OCI-LY1 (cell line): ENCODE data around the gene DEFB131A.
"Not testable (repeated sequence)": the region's sequence is repeated elsewhere in the genome, so short reads cannot be mapped to it uniquely, and the experiment has no call there.

Experiments used
- H2AFZ ChIP-seq: fragments of 200-600 bp; sonication (generic), shearing (Covaris generic); 2 replicates; pipeline ENCODE4 v1.6.0; 2014; ENCODE audit warnings: antibody characterized with exemption, mild to moderate bottlenecking, low read length
- H3F3A ChIP-seq: fragments of 200-600 bp; sonication (generic), shearing (Covaris generic); 2 replicates; pipeline ENCODE4 v1.6.0; 2014; ENCODE audit warnings: mild to moderate bottlenecking, antibody characterized with exemption, low read length, moderate library complexity; ENCODE audit not compliant: insufficient read depth
- H3K27ac ChIP-seq: fragments of 200-600 bp; sonication (generic); 2 replicates; pipeline ENCODE4 v1.5.1; 2014; ENCODE audit warnings: low read length, mixed run types, mild to moderate bottlenecking, low read depth; ENCODE audit not compliant: poor library complexity, severe bottlenecking
- H3K27me3 ChIP-seq: fragments of 200-600 bp; sonication (generic); 2 replicates; pipeline ENCODE4 v1.6.0; 2014; ENCODE audit warnings: antibody characterized with exemption, mild to moderate bottlenecking, low read length, moderate library complexity; ENCODE audit not compliant: insufficient read depth
- H3K36me3 ChIP-seq: fragments of 200-600 bp; sonication (generic); 2 replicates; pipeline ENCODE4 v1.6.1; 2014; ENCODE audit warnings: mild to moderate bottlenecking, antibody characterized with exemption, low read length, moderate library complexity, mixed read lengths; ENCODE audit not compliant: insufficient read depth
- H3K4me1 ChIP-seq: fragments of 200-600 bp; sonication (generic); 2 replicates; pipeline ENCODE4 v1.5.1; 2014; ENCODE audit warnings: mild to moderate bottlenecking, low read length, moderate library complexity; ENCODE audit not compliant: insufficient read depth, severe bottlenecking
- H3K4me2 ChIP-seq: fragments of 200-600 bp; sonication (generic), shearing (Covaris generic); 2 replicates; pipeline ENCODE4 v1.6.1; 2014; ENCODE audit warnings: low read length
- H3K4me3 ChIP-seq: fragments of 200-600 bp; sonication (generic); 2 replicates; pipeline ENCODE4 v1.5.1; 2014; ENCODE audit warnings: low read length, low read depth, mild to moderate bottlenecking, mixed read lengths; ENCODE audit not compliant: poor library complexity, severe bottlenecking
- H3K79me2 ChIP-seq: fragments of 200-600 bp; shearing (Covaris generic); 2 replicates; pipeline ENCODE4 v1.6.1; 2016; ENCODE audit warnings: mixed run types, low read length, mixed read lengths; ENCODE audit not compliant: insufficient read depth
- H3K9ac ChIP-seq: fragments of 200-600 bp; sonication (generic), shearing (Covaris generic); 2 replicates; pipeline ENCODE4 v1.6.1; 2014; ENCODE audit warnings: mild to moderate bottlenecking, low read length, mixed read lengths
- H3K9me2 ChIP-seq: fragments of 200-600 bp; sonication (generic), shearing (Covaris generic); 2 replicates; pipeline ENCODE4 v1.6.1; 2014; ENCODE audit warnings: low read depth, mild to moderate bottlenecking, low read length, mixed read lengths
- H3K9me3 ChIP-seq: fragments of 200-600 bp; shearing (Covaris generic); 2 replicates; pipeline ENCODE4 v1.6.1; 2014; ENCODE audit warnings: low read length, mixed read lengths
- H4K20me1 ChIP-seq: fragments of 200-600 bp; sonication (generic), shearing (Covaris generic); 2 replicates; pipeline ENCODE4 v1.6.0; 2016; ENCODE audit warnings: mild to moderate bottlenecking, low read length; ENCODE audit not compliant: insufficient read depth
- CTCF ChIP-seq: fragments of 200-600 bp; sonication (generic), shearing (Covaris generic); IDR thresholded peaks from 2 replicates; pipeline ENCODE4 v1.5.1; 2017; ENCODE audit warnings: mild to moderate bottlenecking, antibody characterized with exemption, low read length, moderate library complexity, mixed read lengths
- EZH2 ChIP-seq: fragments of 200-600 bp; sonication (generic), shearing (Covaris generic); IDR thresholded peaks from 2 replicates; pipeline ENCODE4 v1.8.0; 2017; ENCODE audit warnings: borderline replicate concordance, mixed run types, mild to moderate bottlenecking, antibody characterized with exemption, low read length, moderate library complexity, mixed read lengths

The DEFB131A gene

GRCh38 chr4:9444114-9444513 is at the start of gene DEFB131A:
Gene DEFB131A (plus strand): TSS chr4:9444414. CDS start chr4:9444534, 120 bp downstream.
- not testable (repeated sequence) for H3K4me1 ChIP-seq, H3K9me3 ChIP-seq, H3K9me2 ChIP-seq, H3K27ac ChIP-seq, H2AFZ ChIP-seq, H3K4me2 ChIP-seq, H3K9ac ChIP-seq, H4K20me1 ChIP-seq, H3K4me3 ChIP-seq, H3K27me3 ChIP-seq, H3K79me2 ChIP-seq, H3K36me3 ChIP-seq, H3F3A ChIP-seq

GRCh38 chr4:9405774-9406173 is 38.4 kb upstream of the DEFB131A start:
- not testable (repeated sequence) for H4K20me1 ChIP-seq, H3K9ac ChIP-seq, H3K9me3 ChIP-seq, H3K9me2 ChIP-seq, H3K36me3 ChIP-seq, H2AFZ ChIP-seq, H3K4me3 ChIP-seq, H3K27ac ChIP-seq, H3K4me1 ChIP-seq, H3F3A ChIP-seq, H3K27me3 ChIP-seq, H3K4me2 ChIP-seq, H3K79me2 ChIP-seq

GRCh38 chr4:9406491-9406890 is 37.7 kb upstream of the DEFB131A start:
- not testable (repeated sequence) for H3K4me3 ChIP-seq, H2AFZ ChIP-seq, H4K20me1 ChIP-seq, H3K79me2 ChIP-seq, H3K9me2 ChIP-seq, H3F3A ChIP-seq, H3K27ac ChIP-seq, H3K4me2 ChIP-seq, H3K27me3 ChIP-seq, H3K36me3 ChIP-seq, H3K4me1 ChIP-seq, H3K9me3 ChIP-seq, H3K9ac ChIP-seq

GRCh38 chr4:9409793-9410192 is 34.4 kb upstream of the DEFB131A start:
- H2AFZ ChIP-seq = no peak overlapping the region
- H3K36me3 ChIP-seq = no peaks in the 10 kb centered on the region

GRCh38 chr4:9421884-9422455 is 22.2 kb upstream of the DEFB131A start:
- H4K20me1 ChIP-seq, H3K4me1 ChIP-seq, H3K9me3 ChIP-seq, H3K4me2 ChIP-seq, H3K79me2 ChIP-seq, H3K27me3 ChIP-seq, H3F3A ChIP-seq, H3K9me2 ChIP-seq, H3K9ac ChIP-seq, H3K36me3 ChIP-seq, H3K4me3 ChIP-seq, H2AFZ ChIP-seq, H3K27ac ChIP-seq: not testable (repeated sequence)

More at GRCh38 chr4:9409793-9410192, 34.4 kb upstream of the DEFB131A start:
- H3K9me2 ChIP-seq = no peaks in the 10 kb centered on the region
- H3K4me2 ChIP-seq = no peak overlapping the region
- H3K27me3 ChIP-seq = no peaks in the 10 kb centered on the region
- H3K9me3 ChIP-seq = no peaks in the 10 kb centered on the region
- no peaks in the 10 kb centered on the region for H4K20me1 ChIP-seq
- H3K27ac ChIP-seq = no peak overlapping the region
- TF ChIP-seq CTCF = no peak
- TF ChIP-seq EZH2 = no peak
- H3K79me2 ChIP-seq = no peaks in the 10 kb centered on the region
- no peaks in the 10 kb centered on the region for H3K4me1 ChIP-seq
- H3F3A ChIP-seq = no peaks in the 10 kb centered on the region
- no peak overlapping the region for H3K4me3 ChIP-seq
- no peak overlapping the region for H3K9ac ChIP-seq

- H3F3A ChIP-seq, H3K36me3 ChIP-seq, H3K27me3 ChIP-seq, H3K4me3 ChIP-seq, H3K79me2 ChIP-seq, H3K9me3 ChIP-seq, H2AFZ ChIP-seq, H3K27ac ChIP-seq, H3K9ac ChIP-seq, H3K9me2 ChIP-seq, H3K4me1 ChIP-seq, H3K4me2 ChIP-seq, H4K20me1 ChIP-seq: not testable (repeated sequence)
Observed at GRCh38 chr4:9425916-9426315, 18.3 kb upstream of the DEFB131A start.

GRCh38 chr4:9430061-9430460 is 14.2 kb upstream of the DEFB131A start:
- H3K36me3 ChIP-seq, H2AFZ ChIP-seq, H3F3A ChIP-seq, H3K4me2 ChIP-seq, H3K4me3 ChIP-seq, H4K20me1 ChIP-seq, H3K9me2 ChIP-seq, H3K27me3 ChIP-seq, H3K9ac ChIP-seq, H3K4me1 ChIP-seq, H3K27ac ChIP-seq, H3K79me2 ChIP-seq, H3K9me3 ChIP-seq: not testable (repeated sequence)
